Endothelial cell of umbilical vein (primary cell): ENCODE measurements around the gene STK39. TPM values are rescaled to one million over a fixed set of nuclear protein-coding genes. Genes with fewer than 3 reads are reported as not detected.

Experiments used
- BruUV-seq: library from RNA; stranded (reverse); fragments of 400-500 nt; replicated peaks from 2 replicates; lab custom pipeline; 2021; lab: Mats Ljungman, UMichigan
- CTCF ChIA-PET: fragments of 300-600, 350-600 bp; sonication (Branson Sonifier 250); formaldehyde crosslinking; loops from one replicate; lab custom pipeline; 2021; ENCODE audit warnings: antibody characterized with exemption, inconsistent platforms; lab: Charles Lee
- POLR2A ChIA-PET: fragments of 300-600, 350-600 bp; sonication (Branson Sonifier 250); formaldehyde crosslinking; loops from one replicate; lab custom pipeline; 2021; ENCODE audit warnings: antibody characterized with exemption, inconsistent platforms; lab: Charles Lee
- DNase-seq: peaks from one replicate; pipeline ENCODE4 v3.0.0-alpha.2; 2011; ENCODE audit warnings: low read depth, low spot score
- FAIRE-seq: peaks from 2 replicates; lab custom pipeline; 2011; peaks lifted over from hg19 to GRCh38; lab: Jason Lieb, UNC
- H2AFZ ChIP-seq: 2 replicates; pipeline ENCODE4 v1.6.0; 2012; ENCODE audit warnings: low read depth, low read length, control low read depth, inconsistent platforms
- H3K27ac ChIP-seq: 2 replicates; pipeline ENCODE4 v1.5.1; 2011; ENCODE audit warnings: low read depth, mild to moderate bottlenecking, control low read depth, low read length, moderate library complexity; ENCODE audit not compliant: insufficient read depth
- H3K27me3 ChIP-seq, 2 experiments: 2 replicates each; pipeline versions ENCODE4 v1.6.0 to v1.6.1; 2011; ENCODE audit warnings: low read length in 2 of 2, mixed read lengths in 1 of 2; ENCODE audit not compliant: control insufficient read depth in 2 of 2, insufficient read depth in 2 of 2
- H3K36me3 ChIP-seq, 2 experiments: 2 replicates in 1 of 2; 3 replicates in 1 of 2; pipeline ENCODE4 v1.5.1; 2011; ENCODE audit warnings: low read length in 2 of 2, mild to moderate bottlenecking in 1 of 2, moderate library complexity in 1 of 2; ENCODE audit not compliant: control insufficient read depth in 2 of 2, insufficient read depth in 2 of 2; ENCODE audit errors: extremely low read depth in 1 of 2
- H3K4me1 ChIP-seq: 3 replicates; pipeline ENCODE4 v1.5.1; 2011; ENCODE audit warnings: mild to moderate bottlenecking, low read length; ENCODE audit not compliant: control insufficient read depth, insufficient read depth; ENCODE audit errors: extremely low read depth
- H3K4me2 ChIP-seq: 2 replicates; pipeline ENCODE4 v1.6.1; 2011; ENCODE audit warnings: low read length, control low read depth, mixed read lengths; ENCODE audit not compliant: insufficient read depth
- H3K4me3 ChIP-seq, 3 experiments: fragments of 200-600 bp in 1 of 3; sonication (generic), shearing (Covaris generic) in 1 of 3; replicated peaks in 1 of 3; 2 replicates each; pipeline ENCODE4 v1.5.1; 2011 to 2016; ENCODE audit warnings: control low read depth in 3 of 3, low read length in 3 of 3, mild to moderate bottlenecking in 2 of 3, inconsistent platforms in 1 of 3, low read depth in 1 of 3, moderate library complexity in 1 of 3; ENCODE audit not compliant: insufficient read depth in 1 of 3
- H3K79me2 ChIP-seq: 2 replicates; pipeline ENCODE4 v1.6.0; 2012; ENCODE audit warnings: low read length, inconsistent platforms; ENCODE audit not compliant: control insufficient read depth, insufficient read depth
- H3K9ac ChIP-seq: replicated peaks from 2 replicates; pipeline ENCODE3; 2011; ENCODE audit warnings: low read length, control low read depth; ENCODE audit not compliant: insufficient read depth; ENCODE audit errors: extremely low read depth
- H3K9me1 ChIP-seq: replicated peaks from 3 replicates; pipeline ENCODE4 v1.6.0; 2011; ENCODE audit warnings: mild to moderate bottlenecking, low read length; ENCODE audit not compliant: control insufficient read depth, insufficient read depth; ENCODE audit errors: extremely low read depth
- H3K9me3 ChIP-seq: replicated peaks from 2 replicates; pipeline ENCODE4 v1.5.1; 2012; ENCODE audit warnings: low read length, inconsistent platforms; ENCODE audit not compliant: control insufficient read depth, insufficient read depth
- H4K20me1 ChIP-seq: replicated peaks from 2 replicates; pipeline ENCODE3; 2011; ENCODE audit warnings: mild to moderate bottlenecking, low read length; ENCODE audit not compliant: control insufficient read depth, insufficient read depth; ENCODE audit errors: extremely low read depth
- EZH2 ChIP-seq: IDR thresholded peaks from 2 replicates; pipeline ENCODE4 v1.6.1; 2012; ENCODE audit warnings: borderline replicate concordance, low read depth, mild to moderate bottlenecking, moderate library complexity, low read length, inconsistent platforms; ENCODE audit not compliant: severe bottlenecking
- FOS ChIP-seq: IDR thresholded peaks from 2 replicates; pipeline ENCODE4 v1.6.1; 2011; ENCODE audit warnings: mild to moderate bottlenecking, low read length, moderate library complexity, borderline replicate concordance; ENCODE audit not compliant: insufficient read depth
- GATA2 ChIP-seq: IDR thresholded peaks from 2 replicates; pipeline ENCODE4 v1.7.0; 2011; ENCODE audit warnings: low read depth, mild to moderate bottlenecking, moderate library complexity, mixed read lengths, low read length; ENCODE audit not compliant: insufficient read length, insufficient read depth
- JUN ChIP-seq: IDR thresholded peaks from 2 replicates; pipeline ENCODE4 v1.6.1; 2011; ENCODE audit warnings: borderline replicate concordance, low read depth; ENCODE audit not compliant: insufficient read length, insufficient read depth
- MYC ChIP-seq: IDR thresholded peaks from one replicate; pipeline ENCODE4 v1.6.1; 2011; ENCODE audit warnings: mild to moderate bottlenecking, low read depth, low read length
- POLR2A ChIP-seq: IDR thresholded peaks from 2 replicates; pipeline ENCODE4 v1.6.1; 2012; ENCODE audit warnings: low read depth, mild to moderate bottlenecking, control low read depth, low read length
- POLR2AphosphoS5 ChIP-seq: IDR thresholded peaks from 2 replicates; pipeline ENCODE4 v1.6.1; 2012; ENCODE audit warnings: low read depth, mild to moderate bottlenecking, control low read depth, low read length, moderate library complexity; ENCODE audit not compliant: insufficient read depth
- dilution Hi-C: fragments of 300-500 bp; cut with MboI; formaldehyde crosslinking; loops from one replicate; pipeline ENCODE4 v1.15.0; 2019; ENCODE audit warnings: low sequenced_read_pairs; ENCODE audit not compliant: extremely low pct_ligation_motif_present
- intact Hi-C: fragments of 100-400 bp; cut with micrococcal nuclease; formaldehyde crosslinking; loops from one replicate; pipeline ENCODE4 v1.10.0; 2022
- polyA plus RNA-seq, 4 experiments: library from polyadenylated mRNA; depleted of rRNA in 3 of 4; stranded (reverse) in 3 of 4; unstranded in 1 of 4; fragments of >200 nt; gene quantifications; 2 replicates each; pipeline versions ENCODE4 v1.2.1 to v1.2.3, GENCODE V29; 2011 to 2012; ENCODE audit warnings: missing spikeins in 1 of 4
- total RNA-seq: library from RNA; stranded (reverse); gene quantifications from 2 replicates; pipeline ENCODE4 v1.2.3, GENCODE V29; 2021
- TF ChIP-seq, protein P1 (sequence below): IDR thresholded peaks from 2 replicates; pipeline ENCODE4 v1.6.1; 2011; ENCODE audit not compliant: insufficient read depth, insufficient read length
- TF ChIP-seq, protein P2 (sequence below), 2 donors: IDR thresholded peaks; 1 replicate in 1 of 2; 2 replicates in 1 of 2; pipeline ENCODE4 v1.5.1; 2011; ENCODE audit warnings: low read length in 2 of 2, mild to moderate bottlenecking in 2 of 2, moderate library complexity in 2 of 2, control low read depth in 1 of 2, inconsistent platforms in 1 of 2, low read depth in 1 of 2; ENCODE audit not compliant: insufficient read depth in 1 of 2; ENCODE audit errors: extremely low read depth in 1 of 2

Gene STK39
- total and polyA plus RNA-seq, 2 donors (not counting 3 experiments of a cell fraction or from before 2014, with no cell fraction given), result 4.6 to 13.1 TPM

DNA sequence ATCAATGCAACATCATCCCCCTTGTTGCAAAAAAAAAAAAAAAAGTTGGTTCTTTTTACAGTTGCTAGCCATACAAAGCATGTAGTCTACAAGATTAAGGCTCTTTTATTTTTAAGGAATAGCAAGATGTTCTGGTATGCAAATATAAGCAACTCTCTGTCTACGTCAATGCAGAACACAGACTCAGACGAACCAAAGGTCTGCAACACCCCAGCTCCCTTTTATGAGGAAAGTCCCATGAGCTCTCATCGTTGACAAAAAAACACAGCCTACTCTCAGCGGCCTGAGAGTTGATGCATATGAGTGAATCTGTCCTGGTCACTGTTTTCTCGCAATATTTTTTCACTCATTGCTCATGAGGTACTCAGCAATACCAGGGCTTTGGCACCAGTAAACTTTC is 112.9 kb downstream of the STK39 start:
- intact Hi-C loops, result loop anchor here (10.0 kb wide), 1 partner anchor 570 kb away; no protein-coding TSS in a partner anchor

DNA sequence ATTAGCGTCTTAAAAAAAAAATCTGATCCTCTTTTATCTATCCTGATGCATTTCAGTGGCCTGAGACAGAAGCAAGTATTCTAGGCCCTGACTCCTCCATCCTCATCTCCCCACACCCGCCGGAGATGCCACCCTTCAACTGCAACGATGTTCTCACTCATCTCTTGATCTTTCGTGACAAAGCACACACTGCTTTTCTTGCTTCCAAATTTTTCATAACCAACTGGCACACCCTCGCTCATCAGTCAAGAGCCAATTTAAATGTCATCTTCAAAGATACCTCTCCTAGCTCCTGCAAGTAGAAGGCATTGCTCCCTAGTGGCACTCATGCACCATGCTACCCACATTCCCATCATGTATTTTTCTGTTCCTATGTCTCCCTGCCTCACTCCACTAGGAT is 115.0 kb downstream of the STK39 start:
- POLR2A ChIA-PET, result no interaction called here
- H3K9me3 ChIP-seq, result no peaks in the 10 kb centered on the region
- BruUV-seq, result no TSS peak
- TF ChIP-seq MYC (no peak), EZH2 (no peak), FOS (no peak), POLR2AphosphoS5 (no peak), JUN (no peak), POLR2A (no peak), GATA2 (no peak)
- TF ChIP-seq, protein P1, sequence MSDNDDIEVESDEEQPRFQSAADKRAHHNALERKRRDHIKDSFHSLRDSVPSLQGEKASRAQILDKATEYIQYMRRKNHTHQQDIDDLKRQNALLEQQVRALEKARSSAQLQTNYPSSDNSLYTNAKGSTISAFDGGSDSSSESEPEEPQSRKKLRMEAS, result no peak
- TF ChIP-seq, protein P2, sequence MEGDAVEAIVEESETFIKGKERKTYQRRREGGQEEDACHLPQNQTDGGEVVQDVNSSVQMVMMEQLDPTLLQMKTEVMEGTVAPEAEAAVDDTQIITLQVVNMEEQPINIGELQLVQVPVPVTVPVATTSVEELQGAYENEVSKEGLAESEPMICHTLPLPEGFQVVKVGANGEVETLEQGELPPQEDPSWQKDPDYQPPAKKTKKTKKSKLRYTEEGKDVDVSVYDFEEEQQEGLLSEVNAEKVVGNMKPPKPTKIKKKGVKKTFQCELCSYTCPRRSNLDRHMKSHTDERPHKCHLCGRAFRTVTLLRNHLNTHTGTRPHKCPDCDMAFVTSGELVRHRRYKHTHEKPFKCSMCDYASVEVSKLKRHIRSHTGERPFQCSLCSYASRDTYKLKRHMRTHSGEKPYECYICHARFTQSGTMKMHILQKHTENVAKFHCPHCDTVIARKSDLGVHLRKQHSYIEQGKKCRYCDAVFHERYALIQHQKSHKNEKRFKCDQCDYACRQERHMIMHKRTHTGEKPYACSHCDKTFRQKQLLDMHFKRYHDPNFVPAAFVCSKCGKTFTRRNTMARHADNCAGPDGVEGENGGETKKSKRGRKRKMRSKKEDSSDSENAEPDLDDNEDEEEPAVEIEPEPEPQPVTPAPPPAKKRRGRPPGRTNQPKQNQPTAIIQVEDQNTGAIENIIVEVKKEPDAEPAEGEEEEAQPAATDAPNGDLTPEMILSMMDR (IDR thresholded peaks at IDR 0.05; ENCODE audit: extremely low read depth in 1 of 2, insufficient read depth in 1 of 2, low read depth in 1 of 2, low read length in 2 of 2), result no peak
- intact Hi-C loops (loop anchor here (10.0 kb wide), 1 partner anchor 572 kb away; no protein-coding TSS in a partner anchor), dilution Hi-C loops (no loop called here)
- no peaks in the 10 kb centered on the region for H3K79me2 ChIP-seq
- H3K27ac ChIP-seq, result no peak overlapping the region
- FAIRE-seq (no peak), DNase-seq (no peak)
- no peak overlapping the region for H2AFZ ChIP-seq
- CTCF ChIA-PET, result interaction anchor here (1.1 kb wide), 1 partner anchor 14 kb away, joined by 6 read pairs; no protein-coding TSS in a partner anchor
- no peak overlapping the region for H3K4me3 ChIP-seq
- H3K4me2 ChIP-seq, result no peak overlapping the region
- H4K20me1 ChIP-seq, result no peaks in the 10 kb centered on the region
- H3K4me1 ChIP-seq, result peaks cover 9% of the 10 kb centered on the region
- no peaks in the 10 kb centered on the region for H3K9me1 ChIP-seq
- H3K9ac ChIP-seq, result no peak overlapping the region
- H3K27me3 ChIP-seq, result no peaks in the 10 kb centered on the region
- peaks cover 0 to 3% of the 10 kb centered on the region in 2 experiments for H3K36me3 ChIP-seq

More for the DNA sequence above, 112.9 kb downstream of the STK39 start:
- dilution Hi-C loops, result no loop called here
- Histone ChIP-seq H3K27ac (no peak overlapping the region), H3K79me2 (no peaks in the 10 kb centered on the region), H3K27me3 (no peaks in the 10 kb centered on the region), H3K4me2 (no peak overlapping the region), H3K4me3 (no peak overlapping the region), H2AFZ (no peak overlapping the region), H3K9ac (no peak overlapping the region), H4K20me1 (no peaks in the 10 kb centered on the region), H3K4me1 (peaks cover 9% of the 10 kb centered on the region), H3K9me3 (no peaks in the 10 kb centered on the region), H3K36me3 (no peaks in the 10 kb centered on the region), H3K9me1 (no peaks in the 10 kb centered on the region)
- ChIA-PET CTCF (interaction anchor here (0.7 to 2.7 kb wide), 3 partner anchors 16 to 233 kb away, joined by 3 to 25 read pairs (median 4); no protein-coding TSS in a partner anchor), POLR2A (no interaction called here)
- DNase-seq (no peak), FAIRE-seq (no peak)
- TF ChIP-seq, protein P1, result no peak
- TF ChIP-seq FOS, result no peak
- TF ChIP-seq MYC, result no peak
- BruUV-seq, result no TSS peak
